Measurements from ENCODE around the gene CNOT9. TPM values are rescaled to one million over a fixed set of nuclear protein-coding genes. Genes with fewer than 3 reads are reported as not detected.

CNOT9 gene
- total and polyA plus RNA-seq, 2 of the 13 experiments (the other 11 are each of a cell fraction or from before 2014, with no cell fraction given), result 82.6 to 92.4 TPM

DNA sequence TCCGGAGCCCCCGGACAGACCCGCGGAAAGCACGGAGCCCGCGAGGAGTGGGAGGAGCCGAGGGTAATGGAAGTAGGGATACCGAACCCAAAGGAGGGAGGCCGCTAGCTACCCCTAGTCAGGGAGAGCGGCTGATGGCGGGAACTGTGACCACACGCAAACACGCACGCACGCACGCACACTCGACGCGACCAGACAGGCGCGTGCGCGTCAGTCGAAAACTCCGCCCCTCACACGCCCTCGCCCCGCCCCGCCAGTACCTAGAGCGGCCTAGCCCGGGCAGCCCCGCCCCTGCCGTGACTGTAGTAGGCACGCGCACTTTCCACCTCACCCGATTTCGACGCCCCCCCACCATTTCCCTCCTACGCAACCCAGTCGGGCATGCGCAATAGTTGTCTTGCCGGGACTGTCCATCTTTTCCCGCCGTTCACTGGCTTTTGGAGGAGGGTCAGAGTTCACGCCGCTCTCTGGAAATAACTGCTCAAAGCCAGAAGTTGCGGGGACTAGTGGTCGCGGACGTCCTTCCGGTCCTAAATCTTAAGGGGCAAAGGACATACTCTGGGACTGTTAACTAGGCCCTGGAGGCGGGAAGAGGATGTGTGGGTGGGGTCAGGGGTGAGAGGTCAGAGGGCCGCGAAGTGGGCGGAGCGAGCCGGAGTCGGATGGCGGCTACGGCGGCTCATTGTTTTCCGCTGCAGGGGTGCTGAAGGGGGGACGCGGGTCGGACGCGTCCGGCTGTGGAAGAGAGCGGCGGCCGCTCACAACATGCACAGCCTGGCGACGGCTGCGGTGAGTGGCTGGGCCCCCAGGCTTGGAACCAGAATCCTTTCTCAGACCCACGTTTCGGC, at the start of gene CNOT9, which contains the start of gene USP37 (continued):
- TF ChIP-seq ZNF557 (CRISPR knock-in tag; IDR thresholded peaks at IDR 0.05) (peak; percentile 94; the same call in 1 of the 2 replicates), JARID2 (CRISPR knock-in tag; IDR thresholded peaks at IDR 0.05; ENCODE audit: insufficient replicate concordance) (no peak), WIZ (CRISPR knock-in tag; IDR thresholded peaks at IDR 0.05) (no peak), ZNF34 (CRISPR knock-in tag; IDR thresholded peaks at IDR 0.05; ENCODE audit: borderline replicate concordance) (peak; percentile 88; the same call in 1 of the 2 replicates), RAD51 (IDR thresholded peaks at IDR 0.05; ENCODE audit: borderline replicate concordance) (no peak), ZBTB7A (CRISPR knock-in tag; IDR thresholded peaks at IDR 0.05) (no peak; the same call in 1 of the 2 replicates), ZNF609 (CRISPR knock-in tag; IDR thresholded peaks at IDR 0.05; ENCODE audit: borderline replicate concordance) (peak; percentile 82), PHF21A (CRISPR knock-in tag; IDR thresholded peaks at IDR 0.05) (peak; percentile 94; the same call in 1 of the 2 replicates), ZNF615 (CRISPR knock-in tag; IDR thresholded peaks at IDR 0.05; ENCODE audit: borderline replicate concordance) (peak; percentile 99), ZNF468 (CRISPR knock-in tag; IDR thresholded peaks at IDR 0.05) (peak; percentile 94; the same call in 1 of the 2 replicates), CHCHD3 (CRISPR knock-in tag; IDR thresholded peaks at IDR 0.05) (no peak; the same call in 1 of the 2 replicates), ZMYM2 (CRISPR knock-in tag; IDR thresholded peaks at IDR 0.05) (peak; percentile 97), ISL2 (CRISPR knock-in tag; IDR thresholded peaks at IDR 0.05) (peak; percentile 35; the same call in 1 of the 2 replicates)
- TF ChIP-seq, protein P1, sequence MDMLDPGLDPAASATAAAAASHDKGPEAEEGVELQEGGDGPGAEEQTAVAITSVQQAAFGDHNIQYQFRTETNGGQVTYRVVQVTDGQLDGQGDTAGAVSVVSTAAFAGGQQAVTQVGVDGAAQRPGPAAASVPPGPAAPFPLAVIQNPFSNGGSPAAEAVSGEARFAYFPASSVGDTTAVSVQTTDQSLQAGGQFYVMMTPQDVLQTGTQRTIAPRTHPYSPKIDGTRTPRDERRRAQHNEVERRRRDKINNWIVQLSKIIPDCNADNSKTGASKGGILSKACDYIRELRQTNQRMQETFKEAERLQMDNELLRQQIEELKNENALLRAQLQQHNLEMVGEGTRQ (IDR thresholded peaks at IDR 0.05; ENCODE audit: low read depth, low read length), result no peak
- TF ChIP-seq, protein P1 (CRISPR knock-in tag; IDR thresholded peaks at IDR 0.05; ENCODE audit: borderline replicate concordance), result peak; percentile 73; the same call in 1 of the 2 replicates
- TF ChIP-seq, protein P2, sequence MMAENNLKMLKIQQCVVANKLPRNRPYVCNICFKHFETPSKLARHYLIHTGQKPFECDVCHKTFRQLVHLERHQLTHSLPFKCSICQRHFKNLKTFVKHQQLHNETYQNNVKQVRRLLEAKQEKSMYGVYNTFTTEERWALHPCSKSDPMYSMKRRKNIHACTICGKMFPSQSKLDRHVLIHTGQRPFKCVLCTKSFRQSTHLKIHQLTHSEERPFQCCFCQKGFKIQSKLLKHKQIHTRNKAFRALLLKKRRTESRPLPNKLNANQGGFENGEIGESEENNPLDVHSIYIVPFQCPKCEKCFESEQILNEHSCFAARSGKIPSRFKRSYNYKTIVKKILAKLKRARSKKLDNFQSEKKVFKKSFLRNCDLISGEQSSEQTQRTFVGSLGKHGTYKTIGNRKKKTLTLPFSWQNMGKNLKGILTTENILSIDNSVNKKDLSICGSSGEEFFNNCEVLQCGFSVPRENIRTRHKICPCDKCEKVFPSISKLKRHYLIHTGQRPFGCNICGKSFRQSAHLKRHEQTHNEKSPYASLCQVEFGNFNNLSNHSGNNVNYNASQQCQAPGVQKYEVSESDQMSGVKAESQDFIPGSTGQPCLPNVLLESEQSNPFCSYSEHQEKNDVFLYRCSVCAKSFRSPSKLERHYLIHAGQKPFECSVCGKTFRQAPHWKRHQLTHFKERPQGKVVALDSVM (CRISPR knock-in tag; IDR thresholded peaks at IDR 0.05), result peak; percentile 62
- TF ChIP-seq, protein P3, sequence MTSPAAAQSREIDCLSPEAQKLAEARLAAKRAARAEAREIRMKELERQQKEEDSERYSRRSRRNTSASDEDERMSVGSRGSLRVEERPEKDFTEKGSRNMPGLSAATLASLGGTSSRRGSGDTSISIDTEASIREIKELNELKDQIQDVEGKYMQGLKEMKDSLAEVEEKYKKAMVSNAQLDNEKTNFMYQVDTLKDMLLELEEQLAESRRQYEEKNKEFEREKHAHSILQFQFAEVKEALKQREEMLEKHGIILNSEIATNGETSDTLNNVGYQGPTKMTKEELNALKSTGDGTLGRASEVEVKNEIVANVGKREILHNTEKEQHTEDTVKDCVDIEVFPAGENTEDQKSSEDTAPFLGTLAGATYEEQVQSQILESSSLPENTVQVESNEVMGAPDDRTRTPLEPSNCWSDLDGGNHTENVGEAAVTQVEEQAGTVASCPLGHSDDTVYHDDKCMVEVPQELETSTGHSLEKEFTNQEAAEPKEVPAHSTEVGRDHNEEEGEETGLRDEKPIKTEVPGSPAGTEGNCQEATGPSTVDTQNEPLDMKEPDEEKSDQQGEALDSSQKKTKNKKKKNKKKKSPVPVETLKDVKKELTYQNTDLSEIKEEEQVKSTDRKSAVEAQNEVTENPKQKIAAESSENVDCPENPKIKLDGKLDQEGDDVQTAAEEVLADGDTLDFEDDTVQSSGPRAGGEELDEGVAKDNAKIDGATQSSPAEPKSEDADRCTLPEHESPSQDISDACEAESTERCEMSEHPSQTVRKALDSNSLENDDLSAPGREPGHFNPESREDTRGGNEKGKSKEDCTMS (CRISPR knock-in tag; conservative IDR thresholded peaks at IDR 0.05), result no peak

Data from HepG2 (cell line).